Fibroblast of mammary gland (primary cell): ENCODE measurements around the gene TMSB4X.
"Not testable (repeated sequence)": the region's sequence is repeated elsewhere in the genome, so short reads cannot be mapped to it uniquely, and the experiment has no call there.

Experiments used
- DNase-seq: peaks from one replicate; pipeline ENCODE4 v3.0.0-alpha.2; 2010; ENCODE audit warnings: low read depth
- H3K4me3 ChIP-seq: 2 replicates; pipeline ENCODE4 v1.5.1; 2011; ENCODE audit warnings: low read depth, mild to moderate bottlenecking, low read length, moderate library complexity; ENCODE audit not compliant: control insufficient read depth
- TF ChIP-seq, protein P1 (sequence below): conservative IDR thresholded peaks from 2 replicates; pipeline ENCODE4 v1.5.1; 2011; ENCODE audit warnings: low read depth, low read length, inconsistent platforms; ENCODE audit not compliant: control insufficient read depth, insufficient read depth

Gene TMSB4X

DNA sequence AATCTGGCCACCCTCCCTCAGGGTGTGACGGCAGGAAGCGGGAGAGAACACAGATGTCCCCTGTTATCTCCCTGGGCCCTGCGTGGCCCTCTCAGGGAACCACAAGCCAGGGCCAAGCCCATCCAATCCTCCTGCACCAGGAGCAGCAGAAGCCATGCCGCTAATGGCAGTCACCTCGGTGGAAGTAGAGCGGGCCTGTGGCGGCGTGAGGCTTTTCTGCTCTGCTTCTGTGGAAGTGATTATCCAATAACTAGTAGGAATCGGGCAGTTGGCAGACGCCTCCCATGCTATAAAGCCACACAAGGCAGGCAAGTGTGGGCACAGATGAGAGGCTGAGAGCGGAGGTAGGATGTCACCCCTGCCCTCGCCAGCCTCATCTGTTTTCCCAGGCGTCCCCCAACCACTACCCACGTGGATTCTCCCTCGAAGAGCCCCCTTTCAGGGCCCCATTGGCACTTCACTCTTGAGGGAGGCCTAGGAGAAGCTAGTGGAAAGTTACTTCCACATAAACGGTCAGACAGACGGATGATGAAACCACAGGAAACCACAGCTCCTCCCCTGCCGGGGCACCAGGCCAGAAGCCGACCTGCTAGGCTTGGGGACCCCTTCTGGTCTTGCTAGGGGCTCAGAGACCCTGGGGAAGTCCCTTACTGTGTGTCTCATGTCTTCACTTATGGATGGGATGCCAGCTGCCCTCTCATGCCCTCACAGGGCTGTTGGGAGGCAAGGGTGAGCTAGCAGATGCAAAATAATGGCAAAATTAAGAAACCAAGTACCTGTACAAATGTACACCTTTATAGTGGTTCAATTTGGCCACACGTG is 18.8 kb upstream of the TMSB4X start:
- TF ChIP-seq, protein P1, sequence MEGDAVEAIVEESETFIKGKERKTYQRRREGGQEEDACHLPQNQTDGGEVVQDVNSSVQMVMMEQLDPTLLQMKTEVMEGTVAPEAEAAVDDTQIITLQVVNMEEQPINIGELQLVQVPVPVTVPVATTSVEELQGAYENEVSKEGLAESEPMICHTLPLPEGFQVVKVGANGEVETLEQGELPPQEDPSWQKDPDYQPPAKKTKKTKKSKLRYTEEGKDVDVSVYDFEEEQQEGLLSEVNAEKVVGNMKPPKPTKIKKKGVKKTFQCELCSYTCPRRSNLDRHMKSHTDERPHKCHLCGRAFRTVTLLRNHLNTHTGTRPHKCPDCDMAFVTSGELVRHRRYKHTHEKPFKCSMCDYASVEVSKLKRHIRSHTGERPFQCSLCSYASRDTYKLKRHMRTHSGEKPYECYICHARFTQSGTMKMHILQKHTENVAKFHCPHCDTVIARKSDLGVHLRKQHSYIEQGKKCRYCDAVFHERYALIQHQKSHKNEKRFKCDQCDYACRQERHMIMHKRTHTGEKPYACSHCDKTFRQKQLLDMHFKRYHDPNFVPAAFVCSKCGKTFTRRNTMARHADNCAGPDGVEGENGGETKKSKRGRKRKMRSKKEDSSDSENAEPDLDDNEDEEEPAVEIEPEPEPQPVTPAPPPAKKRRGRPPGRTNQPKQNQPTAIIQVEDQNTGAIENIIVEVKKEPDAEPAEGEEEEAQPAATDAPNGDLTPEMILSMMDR: no peak
- peak; percentile 66 for DNase-seq
- no peak overlapping the region for H3K4me3 ChIP-seq

DNA sequence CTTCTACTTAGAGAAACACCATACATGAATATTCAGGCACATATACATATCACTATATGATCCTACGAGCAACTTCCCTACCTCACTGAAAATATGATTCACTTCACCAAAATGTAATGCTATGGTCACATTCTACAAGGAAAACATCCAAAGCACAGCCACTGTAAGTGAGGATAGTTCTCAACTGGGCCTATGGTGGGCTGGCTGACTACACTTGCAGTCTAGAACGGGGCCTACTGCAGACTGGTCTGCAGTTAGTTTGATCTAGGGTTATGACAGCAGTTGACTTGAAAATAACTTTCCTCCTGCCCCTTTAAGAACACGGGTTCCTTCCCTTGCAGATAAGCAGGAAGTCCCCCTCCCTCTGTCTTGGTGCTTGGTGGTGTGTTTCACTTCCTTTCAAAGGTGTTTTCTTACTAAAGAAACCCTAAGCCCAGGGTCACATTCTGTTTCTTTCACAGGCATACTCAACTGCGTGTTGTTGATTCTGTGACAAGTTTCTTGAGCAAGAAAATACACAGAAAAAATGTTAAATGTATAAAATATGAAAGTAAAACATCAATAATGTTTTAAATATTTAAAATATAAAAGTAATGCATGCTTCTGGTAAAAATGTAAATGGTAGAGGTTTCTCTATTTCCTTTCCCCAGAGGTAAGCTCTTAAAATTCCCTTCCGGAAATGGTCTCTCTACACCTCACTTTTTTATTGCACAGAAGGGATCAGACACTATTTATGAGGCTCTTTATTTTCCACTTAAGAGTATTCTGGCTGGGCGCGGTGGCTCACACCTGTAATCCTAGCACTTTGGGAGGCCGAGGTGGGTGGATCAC is 18.0 kb upstream of the TMSB4X start:
- TF ChIP-seq, protein P1: no peak
- DNase-seq: no peak

DNA sequence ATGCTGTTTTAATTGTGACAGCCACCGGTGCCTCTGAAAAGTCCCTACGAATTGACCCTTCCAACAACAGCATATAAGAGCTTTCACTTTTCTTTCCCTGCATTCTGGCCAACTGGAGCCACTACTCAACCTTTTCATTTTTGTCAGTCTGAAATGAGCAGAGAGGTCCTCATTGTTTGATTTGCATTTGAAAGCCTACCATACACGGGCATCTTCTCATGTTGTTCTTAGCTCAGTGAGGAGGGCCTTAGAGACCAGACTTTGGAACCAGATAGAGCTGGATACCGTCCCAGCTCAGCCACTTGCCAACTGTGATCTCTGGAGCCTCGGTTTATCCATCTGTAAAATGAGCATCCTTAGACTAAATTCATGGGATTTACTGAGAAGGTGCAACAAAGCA is 16.9 kb upstream of the TMSB4X start:
- DNase-seq: no peak
- TF ChIP-seq, protein P1: no peak
- H3K4me3 ChIP-seq: no peak overlapping the region

More for the DNA sequence above, 18.0 kb upstream of the TMSB4X start:
- no peak overlapping the region for H3K4me3 ChIP-seq

DNA sequence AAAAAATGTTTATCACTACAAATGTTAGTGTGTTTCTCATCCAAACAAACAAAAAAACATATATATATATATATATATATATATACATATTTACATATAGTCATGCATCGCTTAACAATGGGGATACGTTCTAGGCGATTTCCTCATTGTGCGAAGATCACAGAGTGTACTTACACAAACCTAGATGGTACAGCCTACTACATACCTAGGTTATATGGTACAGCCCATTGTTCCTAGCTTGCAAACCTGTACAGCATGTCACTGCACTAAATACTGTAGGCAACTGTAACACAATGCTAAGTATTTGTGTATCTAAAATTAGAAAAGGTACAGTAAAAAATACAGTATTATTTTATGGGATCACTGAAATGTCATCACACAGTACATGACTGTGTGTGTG is 16.4 kb upstream of the TMSB4X start:
- TF ChIP-seq, protein P1: no peak
- no peak for DNase-seq
- no peak overlapping the region for H3K4me3 ChIP-seq

DNA sequence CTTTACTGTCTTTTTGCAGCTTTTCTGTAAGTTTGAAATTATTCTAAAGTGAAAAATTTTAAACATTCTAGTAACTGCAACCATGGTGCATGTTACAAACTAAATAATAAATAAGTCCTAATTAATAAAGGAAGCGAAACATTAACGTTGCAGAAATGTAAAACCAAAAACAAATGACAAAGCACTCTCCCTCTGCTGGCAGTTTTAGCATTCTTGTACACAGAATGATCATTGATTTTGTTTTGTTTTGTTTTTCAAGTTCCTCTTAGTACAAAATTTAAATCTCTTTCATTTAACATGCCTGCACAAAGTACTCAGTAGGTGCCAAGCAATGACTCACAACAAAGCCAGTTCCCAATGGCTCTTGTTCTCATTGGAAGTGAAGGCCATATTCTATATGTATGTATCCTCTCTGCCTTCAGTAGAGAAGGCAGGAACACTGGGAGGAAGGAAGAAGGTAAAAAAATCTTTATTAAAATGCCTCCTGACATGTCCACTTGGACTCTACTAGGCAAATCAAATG is 13.7 kb upstream of the TMSB4X start:
- TF ChIP-seq, protein P1: no peak
- no peak overlapping the region for H3K4me3 ChIP-seq
- DNase-seq: peak; percentile 41

DNA sequence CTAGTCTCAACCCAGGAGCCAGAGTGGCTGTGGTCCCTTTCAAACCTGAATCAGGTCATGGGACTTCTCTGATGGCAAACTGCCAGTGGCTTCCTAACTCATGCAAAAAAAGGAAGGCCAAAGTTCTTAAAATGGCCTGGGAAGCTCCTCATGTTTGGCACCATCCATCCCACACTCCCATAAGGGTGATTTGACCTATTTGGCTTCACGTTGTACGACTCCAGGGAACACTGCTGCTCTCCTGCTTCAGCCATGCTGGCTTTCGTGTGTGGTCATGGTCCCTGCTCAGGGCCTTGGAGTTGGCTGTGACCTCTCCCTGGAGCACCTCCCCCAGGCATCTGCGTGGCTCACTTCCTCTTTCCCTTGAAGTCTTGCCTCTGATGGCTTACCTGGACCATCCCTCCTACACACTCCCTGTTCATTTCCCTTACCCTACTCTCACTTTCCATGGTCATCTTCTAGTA is 12.8 kb upstream of the TMSB4X start:
- H3K4me3 ChIP-seq: no peak overlapping the region

DNA sequence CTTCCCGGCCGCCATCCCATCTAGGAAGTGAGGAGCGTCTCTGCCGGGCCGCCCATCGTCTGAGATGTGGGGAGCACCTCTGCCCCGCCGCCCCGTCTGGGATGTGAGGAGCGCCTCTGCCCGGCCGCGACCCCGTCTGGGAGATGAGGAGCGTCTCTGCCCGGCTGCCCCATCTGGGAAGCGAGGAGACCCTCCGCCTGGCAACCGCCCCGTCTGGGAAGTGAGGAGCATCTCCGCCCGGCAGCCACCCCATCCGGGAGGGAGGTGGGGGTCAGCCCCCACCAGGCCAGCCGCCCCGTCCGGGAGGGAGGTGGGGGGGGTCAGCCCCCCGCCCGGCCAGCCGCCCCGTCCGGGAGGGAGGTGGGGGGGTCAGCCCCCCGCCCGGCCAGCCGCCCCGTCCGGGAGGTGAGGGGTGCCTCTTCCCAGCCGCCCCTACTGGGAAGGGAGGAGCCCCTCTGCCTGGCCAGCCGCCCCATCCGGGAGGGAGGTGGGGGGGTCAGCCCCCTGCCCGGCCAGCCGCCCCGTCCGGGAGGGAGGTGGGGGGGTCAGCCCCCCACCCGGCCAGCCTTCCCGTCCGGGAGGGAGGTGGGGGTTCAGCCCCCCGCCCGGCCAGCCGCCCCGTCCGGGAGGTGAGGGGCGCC is 11.6 kb upstream of the TMSB4X start:
- H3K4me3 ChIP-seq, DNase-seq: not testable (repeated sequence)

More for the DNA sequence above, 12.8 kb upstream of the TMSB4X start:
- DNase-seq: no peak
- TF ChIP-seq, protein P1: no peak
